Gastroesophageal sphincter (tissue), 4 donors: ENCODE results near the gene UGP2. TPM values are rescaled to one million over a fixed set of nuclear protein-coding genes. Genes with fewer than 3 reads are reported as not detected.

Experiments used
- ATAC-seq: fragments of 150-250 bp; one replicate; pipeline ENCODE4 v1.9.1; 2016; ENCODE audit warnings: mild to moderate bottlenecking, moderate library complexity
- H3K27ac ChIP-seq, 4 donors: fragments of 200-600 bp; sonication (generic) in 3 of 4; 1 replicate in 3 of 4; 2 replicates in 1 of 4; pipeline ENCODE4 v1.5.1; 2016 to 2019
- H3K27me3 ChIP-seq: fragments of 200-600 bp; sonication (generic); one replicate; pipeline ENCODE4 v1.5.1; 2019
- H3K36me3 ChIP-seq, 2 donors: fragments of 200-600 bp; sonication (generic); one replicate each; pipeline ENCODE4 v1.5.1; 2019; ENCODE audit warnings: control low read depth in 1 of 2
- H3K4me1 ChIP-seq, 3 donors: fragments of 200-600 bp; sonication (generic); 1 replicate in 2 of 3; 2 replicates in 1 of 3; pipeline ENCODE4 v1.5.1; 2016 to 2019; ENCODE audit warnings: control low read depth in 2 of 3
- H3K4me3 ChIP-seq, 2 donors: fragments of 200-600 bp; sonication (generic); one replicate each; pipeline ENCODE4 v1.5.1; 2019; ENCODE audit warnings: mild to moderate bottlenecking in 1 of 2, moderate library complexity in 1 of 2
- H3K9me3 ChIP-seq, 3 donors: fragments of 200-600 bp; sonication (generic); one replicate each; pipeline ENCODE4 v1.5.1; 2017 to 2019; ENCODE audit warnings: control low read depth in 2 of 3
- EP300 ChIP-seq: sonication (generic); formaldehyde crosslinking; IDR thresholded peaks from one replicate; pipeline ENCODE4 v1.6.1; 2017; ENCODE audit warnings: antibody characterized with exemption, mild to moderate bottlenecking
- POLR2A ChIP-seq, 2 donors: fragments of 450-650 bp; IDR thresholded peaks; one replicate each; pipeline ENCODE4 v1.6.1; 2017; ENCODE audit warnings: antibody characterized with exemption in 2 of 2, mild to moderate bottlenecking in 2 of 2, moderate library complexity in 1 of 2
- POLR2AphosphoS5 ChIP-seq: sonication (generic); formaldehyde crosslinking; IDR thresholded peaks from one replicate; pipeline ENCODE4 v1.6.1; 2017; ENCODE audit warnings: antibody characterized with exemption
- WGBS, 2 donors: methylation state at CpG; one replicate each; pipeline ENCODE4 v1.1.5; 2018; ENCODE audit warnings: low coverage in 1 of 2; 5-methylcytosine and 5-hydroxymethylcytosine counted together
- total RNA-seq, 4 donors: library from RNA; depleted of rRNA; stranded (reverse); fragments of >200 nt; gene quantifications; one replicate each; pipeline ENCODE4 v1.1.0, GENCODE V29; 2016
- TF ChIP-seq, protein P1 (sequence below), 4 experiments: fragments of 200-600 bp in 2 of 4; fragments of 450-650 bp in 2 of 4; sonication (generic) in 1 of 4; IDR thresholded peaks; one replicate each; pipeline ENCODE4 v1.5.1; 2017 to 2019; ENCODE audit warnings: antibody characterized with exemption in 4 of 4, mild to moderate bottlenecking in 2 of 4, moderate library complexity in 2 of 4

Gene UGP2
- total RNA-seq, 4 donors from 2014 or later: 151 to 222 (median 164) TPM

DNA sequence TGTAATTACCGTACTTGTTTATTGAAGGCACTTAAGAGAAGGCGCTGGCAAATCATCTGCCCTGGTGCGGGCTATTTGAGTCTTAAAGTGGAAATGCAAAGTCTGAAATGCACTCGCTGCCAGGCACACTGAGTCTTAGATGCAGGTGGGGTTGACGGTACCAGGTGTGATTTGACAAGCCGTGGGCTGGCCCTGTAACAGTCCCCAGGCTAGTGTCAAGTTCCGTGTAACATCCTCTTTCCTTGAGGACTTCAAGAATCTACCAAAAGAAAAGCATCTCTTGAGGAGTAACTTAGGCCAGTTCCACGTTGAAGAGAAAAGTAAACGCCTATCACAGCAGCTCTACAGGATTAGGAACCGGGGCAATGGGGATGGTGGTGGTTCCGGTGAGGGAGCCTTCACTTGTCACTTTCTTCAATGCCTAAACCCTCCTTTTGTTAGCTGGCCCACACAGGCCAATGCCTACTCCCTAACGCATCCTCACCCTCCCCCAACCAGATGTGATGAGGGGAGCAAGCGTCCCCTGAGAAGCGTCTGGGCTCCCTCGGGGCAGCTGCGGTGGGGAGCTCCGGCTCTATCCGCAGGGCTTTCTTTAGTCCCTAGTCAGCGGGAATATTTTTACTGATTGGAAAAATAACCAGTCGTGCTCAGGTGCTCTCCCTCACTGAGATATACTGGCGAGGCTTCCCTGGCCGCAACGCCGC is 1.5 kb upstream of the UGP2 start:
- H3K36me3 ChIP-seq: no peaks in the 10 kb centered on the region
- no peaks in the 10 kb centered on the region for H3K9me3 ChIP-seq
- H3K4me1 ChIP-seq: peaks cover 0 to 35% (median 3%) of the 10 kb centered on the region in 3 donors
- H3K27ac ChIP-seq: peak overlapping the region; percentile 93 to 98 (median 94)
- ATAC-seq: peak; percentile 0
- peak overlapping the region; percentile 84 to 93 for H3K4me3 ChIP-seq
- no peaks in the 10 kb centered on the region for H3K27me3 ChIP-seq
- 18 to 60% methylated on average over 1 to 14 of the region's 24 CpGs for WGBS, 2 donors
- TF ChIP-seq EP300 (no peak), POLR2AphosphoS5 (no peak), POLR2A (IDR thresholded peaks at IDR 0.05) (no peak)

DNA sequence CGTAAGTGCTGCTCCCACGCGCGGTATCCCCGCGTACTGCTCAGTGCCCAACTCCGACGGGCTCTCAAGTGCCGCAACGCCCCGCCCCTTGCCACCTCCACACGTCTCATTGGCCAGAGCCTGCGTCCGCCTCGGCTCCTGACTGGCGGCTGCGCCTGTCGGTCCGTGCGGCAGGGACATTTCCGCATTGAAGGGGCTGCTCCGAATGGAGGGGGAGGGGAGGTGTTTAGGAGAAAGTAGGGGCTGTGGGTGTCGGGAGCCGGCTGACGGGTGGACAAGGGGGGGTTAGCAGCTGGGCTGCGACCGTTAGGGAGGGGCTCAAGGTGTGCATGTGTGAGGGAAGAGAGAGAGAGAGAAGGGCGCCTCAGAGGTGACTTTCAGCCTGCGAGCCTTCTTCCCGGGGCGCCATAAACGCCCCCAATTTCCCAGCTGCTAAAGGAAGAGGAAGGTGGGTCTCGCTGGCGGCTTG is 877 bp upstream of the UGP2 start:
- H3K4me3 ChIP-seq: peak overlapping the region; percentile 84 to 93
- peaks cover 1 to 40% (median 5%) of the 10 kb centered on the region in 3 donors for H3K4me1 ChIP-seq
- no peaks in the 10 kb centered on the region for H3K27me3 ChIP-seq
- H3K27ac ChIP-seq: peak overlapping the region; percentile 93 to 98 (median 94)
- peak; percentile 96 for ATAC-seq
- no peaks in the 10 kb centered on the region for H3K36me3 ChIP-seq
- TF ChIP-seq POLR2A (IDR thresholded peaks at IDR 0.05): peak; percentile 96 to 97
- peak; percentile 97 for TF ChIP-seq POLR2AphosphoS5
- TF ChIP-seq, protein P1, sequence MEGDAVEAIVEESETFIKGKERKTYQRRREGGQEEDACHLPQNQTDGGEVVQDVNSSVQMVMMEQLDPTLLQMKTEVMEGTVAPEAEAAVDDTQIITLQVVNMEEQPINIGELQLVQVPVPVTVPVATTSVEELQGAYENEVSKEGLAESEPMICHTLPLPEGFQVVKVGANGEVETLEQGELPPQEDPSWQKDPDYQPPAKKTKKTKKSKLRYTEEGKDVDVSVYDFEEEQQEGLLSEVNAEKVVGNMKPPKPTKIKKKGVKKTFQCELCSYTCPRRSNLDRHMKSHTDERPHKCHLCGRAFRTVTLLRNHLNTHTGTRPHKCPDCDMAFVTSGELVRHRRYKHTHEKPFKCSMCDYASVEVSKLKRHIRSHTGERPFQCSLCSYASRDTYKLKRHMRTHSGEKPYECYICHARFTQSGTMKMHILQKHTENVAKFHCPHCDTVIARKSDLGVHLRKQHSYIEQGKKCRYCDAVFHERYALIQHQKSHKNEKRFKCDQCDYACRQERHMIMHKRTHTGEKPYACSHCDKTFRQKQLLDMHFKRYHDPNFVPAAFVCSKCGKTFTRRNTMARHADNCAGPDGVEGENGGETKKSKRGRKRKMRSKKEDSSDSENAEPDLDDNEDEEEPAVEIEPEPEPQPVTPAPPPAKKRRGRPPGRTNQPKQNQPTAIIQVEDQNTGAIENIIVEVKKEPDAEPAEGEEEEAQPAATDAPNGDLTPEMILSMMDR (IDR thresholded peaks at IDR 0.05): peak in 3 of 4 experiments; percentile 22 to 35 (median 30)
- TF ChIP-seq EP300: no peak
- no peaks in the 10 kb centered on the region for H3K9me3 ChIP-seq
- 0% methylated on average over 1 to 7 of the region's 34 CpGs for WGBS, 2 donors

DNA sequence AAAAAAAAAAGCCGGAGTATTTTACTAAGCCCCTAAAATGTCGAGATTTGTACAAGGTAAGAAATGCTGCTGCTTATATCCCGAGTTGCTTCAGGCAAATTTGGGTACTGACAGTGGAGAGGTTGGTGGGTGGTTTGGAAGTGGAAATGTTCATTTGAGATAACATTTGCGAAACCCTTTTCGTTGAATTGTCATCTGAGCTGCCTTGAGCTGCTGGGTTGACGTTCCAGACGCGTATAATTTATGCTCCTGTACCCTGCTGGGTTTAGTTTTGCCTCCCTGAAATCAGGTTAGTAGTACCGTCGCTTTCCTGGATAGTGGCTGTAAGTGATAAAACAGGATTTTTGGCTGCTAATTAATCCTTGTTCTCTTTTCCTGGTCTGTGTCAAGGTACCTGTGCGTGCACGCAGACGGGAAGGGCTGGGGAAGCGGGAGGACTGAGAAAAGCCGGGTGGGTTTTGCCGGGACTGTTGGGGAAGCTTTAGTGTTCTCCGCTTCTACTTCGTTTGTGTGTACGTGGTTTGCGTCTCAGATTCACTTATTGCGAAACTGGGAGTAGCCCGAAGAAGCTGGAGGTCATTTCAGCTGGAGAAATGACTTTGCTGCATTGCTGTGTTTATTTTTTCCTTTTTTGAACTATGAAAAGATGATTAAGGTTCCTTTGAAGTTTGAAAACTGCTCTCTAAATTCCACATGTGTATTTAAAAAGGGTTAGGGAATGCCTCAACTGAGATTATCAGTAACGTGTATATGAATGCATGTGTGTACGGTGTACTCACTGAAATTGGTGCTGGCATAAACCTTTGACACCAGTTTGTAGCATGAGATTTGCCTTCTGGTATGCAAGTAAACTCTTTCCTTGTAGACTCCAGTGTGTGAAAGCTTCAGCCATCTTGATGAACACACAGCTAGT is 709 bp downstream of the UGP2 start:
- Histone ChIP-seq H3K4me1 (peaks cover 5 to 53% (median 9%) of the 10 kb centered on the region in 3 donors), H3K36me3 (no peaks in the 10 kb centered on the region), H3K27ac (peak overlapping the region; percentile 93 to 98 (median 94)), H3K27me3 (no peaks in the 10 kb centered on the region), H3K4me3 (peak overlapping the region; percentile 84 to 93), H3K9me3 (no peaks in the 10 kb centered on the region)
- no peak for ATAC-seq
- WGBS, 2 donors: 4 to 8% methylated on average over 15 to 24 of the region's 24 CpGs
- peak; percentile 44 to 50 for TF ChIP-seq POLR2A (IDR thresholded peaks at IDR 0.05)
- TF ChIP-seq POLR2AphosphoS5: peak; percentile 80
- TF ChIP-seq EP300: no peak
- TF ChIP-seq, protein P1 (IDR thresholded peaks at IDR 0.05): no peak

DNA sequence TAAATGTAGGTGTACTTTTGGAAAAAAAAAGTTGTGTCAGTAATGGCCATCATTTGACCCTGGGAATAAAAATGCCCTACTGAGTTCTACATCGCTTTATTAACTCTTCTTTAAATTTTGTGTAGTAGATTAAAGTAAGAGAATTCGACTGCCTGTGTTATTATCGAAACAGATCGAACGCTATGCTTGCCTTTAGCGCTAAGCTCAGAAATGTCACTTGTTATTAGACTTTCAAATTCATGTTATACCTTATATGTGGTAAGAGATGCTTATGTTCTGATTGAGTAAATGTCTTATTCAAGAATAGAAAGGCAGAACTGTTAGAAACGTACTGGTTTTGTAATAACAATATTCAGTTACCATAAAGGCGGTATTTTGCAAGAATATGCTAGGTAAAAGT is 1.4 kb downstream of the UGP2 start:
- Histone ChIP-seq H3K4me1 (peaks cover 5 to 54% (median 9%) of the 10 kb centered on the region in 3 donors), H3K36me3 (no peaks in the 10 kb centered on the region), H3K27ac (peak overlapping the region; percentile 93 to 98 (median 94)), H3K27me3 (no peaks in the 10 kb centered on the region), H3K9me3 (no peaks in the 10 kb centered on the region), H3K4me3 (peak overlapping the region; percentile 84 to 93)
- TF ChIP-seq, protein P1 (IDR thresholded peaks at IDR 0.05): no peak
- 67 to 75% methylated on average over 8 of the region's 8 CpGs for WGBS, 2 donors
- ATAC-seq: no peak

DNA sequence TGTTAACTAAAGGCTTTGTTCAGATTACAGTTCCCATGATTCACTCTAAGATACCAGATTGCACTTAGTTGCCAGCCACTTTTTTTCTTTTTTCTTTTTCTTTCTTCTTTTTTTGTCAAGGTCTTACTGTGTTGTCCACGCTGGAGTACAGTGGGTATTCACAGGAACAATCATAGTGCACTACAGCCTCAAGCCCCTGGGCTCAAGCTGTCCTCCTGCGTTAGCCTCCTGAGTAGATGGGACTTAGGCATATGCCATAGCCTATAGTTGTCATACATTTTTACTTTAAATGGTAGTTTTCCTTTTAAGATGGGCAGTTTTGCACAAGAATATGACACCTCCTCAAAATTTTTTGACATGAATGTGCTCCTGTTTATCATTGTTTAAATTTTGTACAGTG is 2.1 kb downstream of the UGP2 start:
- peak overlapping the region in 1 of 4 donors; percentile 98 for H3K27ac ChIP-seq
- WGBS, 2 donors: 67 to 81% methylated on average over 1 to 2 of the region's 2 CpGs
- ATAC-seq: no peak
- TF ChIP-seq POLR2AphosphoS5 (no peak), POLR2A (IDR thresholded peaks at IDR 0.05) (no peak), EP300 (no peak)
- H3K4me3 ChIP-seq: peak overlapping the region in 1 of 2 donors; percentile 93
- H3K4me1 ChIP-seq: peaks cover 5 to 61% (median 9%) of the 10 kb centered on the region in 3 donors
- H3K27me3 ChIP-seq: no peaks in the 10 kb centered on the region
- H3K36me3 ChIP-seq: no peaks in the 10 kb centered on the region
- H3K9me3 ChIP-seq: no peaks in the 10 kb centered on the region
